Parathyroid adenoma (tissue), 2 donors: Measurements from ENCODE around the gene TBC1D22B.
"Not testable (repeated sequence)": the region's sequence is repeated elsewhere in the genome, so short reads cannot be mapped to it uniquely, and the experiment has no call there.

ENCODE experiments used
- H2AFZ ChIP-seq: fragments of 300-600 bp; sonication (generic); one replicate; pipeline ENCODE4 v1.7.0; 2017; ENCODE audit warnings: antibody characterized with exemption, mild to moderate bottlenecking
- H3K27ac ChIP-seq: fragments of 300-600 bp; sonication (generic); one replicate; pipeline ENCODE4 v1.7.0; 2017
- H3K27me3 ChIP-seq: fragments of 300-600 bp; sonication (generic); one replicate; pipeline ENCODE4 v1.7.0; 2017; ENCODE audit warnings: low read length; ENCODE audit not compliant: control insufficient read depth, insufficient read depth
- H3K36me3 ChIP-seq: fragments of 300-600 bp; sonication (generic); one replicate; pipeline ENCODE4 v1.7.0; 2017; ENCODE audit warnings: low read length; ENCODE audit not compliant: control insufficient read depth, insufficient read depth
- H3K4me1 ChIP-seq: fragments of 300-600 bp; sonication (generic); one replicate; pipeline ENCODE4 v1.7.0; 2017; ENCODE audit warnings: control low read depth
- H3K4me2 ChIP-seq: fragments of 300-600 bp; sonication (generic); one replicate; pipeline ENCODE4 v1.7.0; 2017; ENCODE audit warnings: low read length
- H3K4me3 ChIP-seq: fragments of 300-600 bp; sonication (generic); one replicate; pipeline ENCODE4 v1.7.0; 2017; ENCODE audit warnings: low read depth, low read length
- H3K79me2 ChIP-seq: fragments of 300-600 bp; sonication (generic); one replicate; pipeline ENCODE4 v1.7.0; 2017; ENCODE audit warnings: control low read depth
- H3K9ac ChIP-seq: fragments of 300-600 bp; sonication (generic); one replicate; pipeline ENCODE4 v1.7.0; 2017; ENCODE audit warnings: mild to moderate bottlenecking
- H3K9me3 ChIP-seq: fragments of 300-600 bp; sonication (generic); one replicate; pipeline ENCODE4 v1.7.0; 2017; ENCODE audit warnings: low read length; ENCODE audit not compliant: control insufficient read depth
- CTCF ChIP-seq: fragments of 300-600 bp; sonication (generic); IDR thresholded peaks from one replicate; pipeline ENCODE4 v1.7.0; 2017; ENCODE audit warnings: antibody characterized with exemption, mild to moderate bottlenecking
- donor health status: primary hyperparathyroidism.

The TBC1D22B gene

GRCh38 chr6:37305841-37306425, 48.4 kb downstream of the TBC1D22B start:
- H3K9ac ChIP-seq = no peak overlapping the region
- TF ChIP-seq CTCF = no peak
- no peak overlapping the region for H2AFZ ChIP-seq
- H3K27ac ChIP-seq = no peak overlapping the region
- no peak overlapping the region for H3K4me3 ChIP-seq
- peaks cover 6% of the 10 kb centered on the region for H3K4me1 ChIP-seq
- H3K36me3 ChIP-seq = no peaks in the 10 kb centered on the region
- H3K9me3 ChIP-seq = no peaks in the 10 kb centered on the region
- no peak overlapping the region for H3K4me2 ChIP-seq
- no peaks in the 10 kb centered on the region for H3K27me3 ChIP-seq
- no peaks in the 10 kb centered on the region for H3K79me2 ChIP-seq

- Histone ChIP-seq H3K4me3 (no peak overlapping the region), H3K4me2 (no peak overlapping the region), H3K27ac (no peak overlapping the region), H3K9me3 (no peaks in the 10 kb centered on the region), H3K36me3 (no peaks in the 10 kb centered on the region), H3K4me1 (peaks cover 6% of the 10 kb centered on the region), H3K27me3 (no peaks in the 10 kb centered on the region), H3K9ac (no peak overlapping the region), H3K79me2 (no peaks in the 10 kb centered on the region), H2AFZ (no peak overlapping the region)
- TF ChIP-seq CTCF = no peak
Observed at GRCh38 chr6:37306624-37307222, 49.2 kb downstream of the TBC1D22B start.

DNA sequence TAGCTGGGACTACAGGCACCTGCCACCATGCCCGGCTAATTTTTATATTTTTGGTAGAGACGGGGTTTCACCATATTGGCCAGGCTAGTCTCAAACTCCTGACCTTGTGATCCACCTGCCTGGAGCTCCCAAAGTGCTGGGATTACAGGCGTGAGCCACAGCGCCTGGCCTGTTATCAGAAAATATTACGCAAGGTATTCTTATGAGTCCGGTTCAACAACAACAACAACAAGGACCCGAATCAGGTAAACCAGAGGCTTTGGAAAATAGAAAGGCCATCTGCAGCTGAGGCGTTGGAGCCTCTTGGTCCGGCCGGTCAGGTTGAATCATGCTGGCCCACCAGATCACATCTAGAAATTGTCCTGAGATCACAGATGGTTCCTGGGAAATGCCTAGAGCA, 49.9 kb downstream of the TBC1D22B start:
- not testable (repeated sequence) for H3K27ac ChIP-seq, H3K4me1 ChIP-seq, H3K9me3 ChIP-seq, H2AFZ ChIP-seq, H3K27me3 ChIP-seq, H3K4me3 ChIP-seq, H3K36me3 ChIP-seq, H3K4me2 ChIP-seq, H3K9ac ChIP-seq, H3K79me2 ChIP-seq

DNA sequence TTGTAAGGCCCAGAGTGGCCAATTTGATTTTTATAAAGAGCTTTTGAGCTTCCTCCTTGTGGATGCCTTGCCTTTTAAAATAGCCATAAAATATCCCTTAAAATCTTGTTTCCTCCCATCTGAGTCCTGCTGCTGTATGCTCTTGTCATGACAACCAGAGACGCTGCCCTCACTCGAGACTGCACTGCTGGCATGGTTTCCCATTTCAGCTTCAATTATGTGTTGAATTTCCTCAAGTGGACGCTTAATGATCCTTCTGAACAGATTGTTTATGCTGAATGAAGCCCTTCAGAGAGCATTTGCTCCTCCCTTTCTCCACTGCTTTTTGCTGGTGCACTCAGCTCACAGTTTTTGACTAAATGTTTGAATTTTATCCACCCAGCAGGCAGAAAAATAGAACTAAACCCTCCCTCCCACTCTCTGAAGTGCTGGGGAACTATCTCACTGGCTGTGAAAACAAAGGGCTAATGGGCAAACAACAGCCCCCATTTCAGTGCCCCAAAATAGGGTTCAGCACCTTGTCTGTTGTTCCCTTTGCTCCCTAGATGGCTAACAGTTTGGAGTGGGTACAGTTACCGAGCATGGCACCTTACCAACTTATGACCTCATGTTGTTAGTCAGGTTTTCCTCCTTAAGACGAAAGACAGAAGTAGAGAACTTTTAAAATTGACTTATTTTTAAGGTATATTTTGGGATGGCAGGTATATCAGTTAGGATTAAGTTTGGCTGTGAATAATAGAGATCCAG, 50.7 kb downstream of the TBC1D22B start:
- no peaks in the 10 kb centered on the region for H3K27me3 ChIP-seq
- no peaks in the 10 kb centered on the region for H3K9me3 ChIP-seq
- H3K27ac ChIP-seq = peak overlapping the region; percentile 36
- no peak for TF ChIP-seq CTCF
- no peak overlapping the region for H3K4me2 ChIP-seq
- H3K36me3 ChIP-seq = no peaks in the 10 kb centered on the region
- H3K79me2 ChIP-seq = no peaks in the 10 kb centered on the region
- no peak overlapping the region for H3K4me3 ChIP-seq
- no peak overlapping the region for H2AFZ ChIP-seq
- H3K4me1 ChIP-seq = peaks cover 6% of the 10 kb centered on the region
- H3K9ac ChIP-seq = no peak overlapping the region

- no peak for TF ChIP-seq CTCF
- H3K4me3 ChIP-seq = no peak overlapping the region
- H3K9ac ChIP-seq = no peak overlapping the region
- no peaks in the 10 kb centered on the region for H3K9me3 ChIP-seq
- no peaks in the 10 kb centered on the region for H3K27me3 ChIP-seq
- H3K79me2 ChIP-seq = no peaks in the 10 kb centered on the region
- H3K4me1 ChIP-seq = peaks cover 6% of the 10 kb centered on the region
- no peak overlapping the region for H3K4me2 ChIP-seq
- no peak overlapping the region for H2AFZ ChIP-seq
- no peaks in the 10 kb centered on the region for H3K36me3 ChIP-seq
- H3K27ac ChIP-seq = no peak overlapping the region
Observed at GRCh38 chr6:37309046-37309445, 51.5 kb downstream of the TBC1D22B start.
